ENCODE measurements around the gene NASP.

NASP gene

GRCh38 chr1:45667321-45668111 lies 83.7 kb downstream of the NASP start:
- H3K36me3 Mint-ChIP-seq: peaks cover 2% of the 10 kb centered on the region

More at GRCh38 chr1:45667321-45668111, 83.7 kb downstream of the NASP start:
- no peaks in the 10 kb centered on the region for H3K9me3 Mint-ChIP-seq
- no peaks in the 10 kb centered on the region for H3K27me3 Mint-ChIP-seq
- no peak overlapping the region for H3K27ac Mint-ChIP-seq
- H3K4me1 Mint-ChIP-seq: peaks cover 65% of the 10 kb centered on the region
- no peak overlapping the region for H3K4me3 Mint-ChIP-seq

Measured in activated naive CD4-positive, alpha-beta T cell treated with anti-CD3 and anti-CD28 coated beads, Interleukin-2, amount 50 U/mL, for 24 hours (primary cell).